DMS153 treated with DMSO at 0.1 percent for 48 hours (cell line): ENCODE measurements around the gene TMEM116.
A peak's percentile ranks its signal among the peaks of the same experiment; 100 is the strongest.
"Not testable (repeated sequence)": the region's sequence is repeated elsewhere in the genome, so short reads cannot be mapped to it uniquely, and the experiment has no call there.

Source experiments
- DNase-seq: peaks from one replicate; lab custom pipeline; 2025; ENCODE audit not compliant: unreplicated experiment; lab: John Stamatoyannopoulos, UW

The TMEM116 gene

GRCh38 chr12:112012775-112013600 is at the start of gene TMEM116, which contains the start of gene ERP29:
Gene TMEM116, minus strand, starts transcription at chr12:112013165. Its CDS starts 7,895 bp downstream, at chr12:112005270.
Gene ERP29, plus strand, starts transcription at chr12:112013426. Its CDS starts 40 bp downstream, at chr12:112013466.
- DNase-seq: peak; percentile 97

GRCh38 chr12:112061137-112061536 is 48.2 kb upstream of the TMEM116 start:
- no peak for DNase-seq

GRCh38 chr12:112049351-112049750 is 36.4 kb upstream of the TMEM116 start:
- DNase-seq: no peak

GRCh38 chr12:112046003-112046402 is 33.0 kb upstream of the TMEM116 start:
- no peak for DNase-seq

GRCh38 chr12:112036614-112037013 is 23.6 kb upstream of the TMEM116 start:
- not testable (repeated sequence) for DNase-seq

- DNase-seq: no peak
Observed at GRCh38 chr12:112035219-112035785, 22.3 kb upstream of the TMEM116 start.

GRCh38 chr12:112032292-112032691 is 19.3 kb upstream of the TMEM116 start:
- DNase-seq: no peak

- no peak for DNase-seq
Observed at GRCh38 chr12:112031472-112031871, 18.5 kb upstream of the TMEM116 start.

- no peak for DNase-seq
Observed at GRCh38 chr12:112029301-112029700, 16.3 kb upstream of the TMEM116 start.

GRCh38 chr12:112025808-112026375 is 12.9 kb upstream of the TMEM116 start:
- no peak for DNase-seq

- DNase-seq: no peak
Observed at GRCh38 chr12:112023759-112024396, 10.9 kb upstream of the TMEM116 start.

GRCh38 chr12:112022241-112023016 is 9.5 kb upstream of the TMEM116 start:
- DNase-seq: no peak

- DNase-seq: no peak
Observed at GRCh38 chr12:112020947-112021457, 8.0 kb upstream of the TMEM116 start.

- no peak for DNase-seq
Observed at GRCh38 chr12:112018571-112019237, 5.7 kb upstream of the TMEM116 start.

GRCh38 chr12:112017041-112017440 is 4.1 kb upstream of the TMEM116 start:
- no peak for DNase-seq

- DNase-seq: no peak
Observed at GRCh38 chr12:112015938-112016337, 3.0 kb upstream of the TMEM116 start.

- DNase-seq: peak; percentile 57
Observed at GRCh38 chr12:112013601-112014402, 837 bp upstream of the TMEM116 start.

- no peak for DNase-seq
Observed at GRCh38 chr12:112011685-112012084, 1.3 kb downstream of the TMEM116 start.
